PC-3 (cell line): ENCODE measurements around the gene SAMD10.

Experiments used
- CTCF ChIP-seq: fragments of 300-600 bp; sonication (generic); conservative IDR thresholded peaks from 2 replicates; pipeline ENCODE4 v1.5.1; 2017; ENCODE audit warnings: antibody characterized with exemption, low read depth, mild to moderate bottlenecking, low read length
- EZH2phosphoT487 ChIP-seq: fragments of 300-600 bp; sonication (generic); IDR thresholded peaks from 2 replicates; pipeline ENCODE4 v1.6.1; 2018; ENCODE audit warnings: mild to moderate bottlenecking, antibody characterized with exemption, low read length, borderline replicate concordance

DNA sequence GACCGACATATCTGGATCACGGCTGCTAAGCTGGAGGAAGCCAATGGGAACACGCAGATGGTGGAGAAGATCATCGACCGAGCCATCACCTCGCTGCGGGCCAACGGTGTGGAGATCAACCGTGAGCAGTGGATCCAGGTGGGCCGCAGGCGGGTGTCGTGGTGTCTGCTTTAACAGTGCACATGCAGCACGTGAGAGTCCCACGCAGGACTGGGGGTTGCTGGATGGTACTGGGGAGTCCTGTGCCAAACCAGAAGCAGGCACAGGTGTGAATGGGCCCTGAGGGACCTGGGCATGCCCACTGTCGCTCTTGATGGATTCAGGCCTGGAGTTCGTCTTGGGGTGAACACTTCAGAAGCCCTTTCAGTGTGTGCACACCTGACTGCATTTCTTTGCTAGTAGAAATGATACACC lies 31.9 kb upstream of the SAMD10 start:
- TF ChIP-seq CTCF (no peak), EZH2phosphoT487 (no peak)
